ENCODE results near the gene DNER. TPM values are rescaled to one million over a fixed set of nuclear protein-coding genes. Genes with fewer than 3 reads are reported as not detected.

Gene DNER
- total and polyA plus RNA-seq, 2 experiments from 2014 or later = 4.7 to 8.8 TPM

- Histone ChIP-seq H3K9me2 (ENCODE audit: insufficient read depth) (0 out of 2 replicates have a peak, but pooled peaks cover 3% of the 10 kb centered on the region), H3K27ac (ENCODE audit: low read depth) (no peak overlapping the region), H2AFZ (no peak overlapping the region), H3K4me2 (no peak overlapping the region), H3F3A (replicated peaks; ENCODE audit: low read depth) (no peaks in the 10 kb centered on the region), H3K4me1 (ENCODE audit: insufficient read depth) (no peaks in the 10 kb centered on the region), H3K36me3 (ENCODE audit: insufficient read depth) (no peaks in the 10 kb centered on the region; the same call in 1 of the 2 replicates), H3K27me3 (ENCODE audit: insufficient read depth) (no peaks in the 10 kb centered on the region), H3K79me2 (replicated peaks; ENCODE audit: insufficient read depth) (no peaks in the 10 kb centered on the region), H3K4me3 (no peak overlapping the region), H4K20me1 (replicated peaks; ENCODE audit: insufficient read depth) (no peaks in the 10 kb centered on the region)
- Mint-ChIP-seq H3K27me3 (ENCODE audit: insufficient read depth, low read depth, poor library complexity) (peaks cover 2% of the 10 kb centered on the region), H3K4me1 (peaks cover under 1% of the 10 kb centered on the region; the same call in 2 of the 3 replicates), H3K36me3 (ENCODE audit: low read depth) (peaks cover 16% of the 10 kb centered on the region; the same call in 2 of the 3 replicates), H3K4me3 (no peak overlapping the region), H3K27ac (no peak overlapping the region), H3K9me3 (peaks cover 17% of the 10 kb centered on the region)
- TF ChIP-seq EZH2 (IDR thresholded peaks at IDR 0.05; ENCODE audit: low read depth, unreplicated experiment) (no peak), ZNF114 (CRISPR knock-in tag; IDR thresholded peaks at IDR 0.05) (no peak), ETS1 (IDR thresholded peaks at IDR 0.05) (no peak), NANOG (IDR thresholded peaks at IDR 0.05; ENCODE audit: borderline replicate concordance) (no peak), CTCF (conservative IDR thresholded peaks at IDR 0.05; ENCODE audit: low read depth in 2 of 2) (no peak), POLR2AphosphoS5 (IDR thresholded peaks at IDR 0.05; ENCODE audit: low read depth) (no peak)
- DNase-seq (ENCODE audit: low spot score) (no peak), ATAC-seq (no peak)
Measured at GRCh38 chr2:229689307-229689839, 25.0 kb downstream of the DNER start.

- Histone ChIP-seq H3K9me2 (ENCODE audit: insufficient read depth) (0 out of 2 replicates have a peak, but pooled peaks cover 3% of the 10 kb centered on the region), H3K27ac (ENCODE audit: low read depth) (no peak overlapping the region), H3K4me1 (ENCODE audit: insufficient read depth) (no peaks in the 10 kb centered on the region), H3F3A (replicated peaks; ENCODE audit: low read depth) (no peaks in the 10 kb centered on the region), H3K36me3 (ENCODE audit: insufficient read depth) (no peaks in the 10 kb centered on the region; the same call in 1 of the 2 replicates), H3K4me3 (no peak overlapping the region), H3K79me2 (replicated peaks; ENCODE audit: insufficient read depth) (no peaks in the 10 kb centered on the region), H3K27me3 (ENCODE audit: insufficient read depth) (no peaks in the 10 kb centered on the region), H4K20me1 (replicated peaks; ENCODE audit: insufficient read depth) (no peaks in the 10 kb centered on the region), H3K4me2 (no peak overlapping the region), H2AFZ (no peak overlapping the region)
- DNase-seq (ENCODE audit: low spot score) = no peak
- Mint-ChIP-seq H3K4me1 (peaks cover 2% of the 10 kb centered on the region; the same call in 2 of the 3 replicates), H3K36me3 (ENCODE audit: low read depth) (peaks cover 5% of the 10 kb centered on the region; the same call in 2 of the 3 replicates), H3K9me3 (peaks cover 6% of the 10 kb centered on the region), H3K27me3 (ENCODE audit: insufficient read depth, low read depth, poor library complexity) (peaks cover 6% of the 10 kb centered on the region), H3K4me3 (no peak overlapping the region), H3K27ac (no peak overlapping the region)
- no peak for ATAC-seq
- TF ChIP-seq EZH2phosphoT487 (IDR thresholded peaks at IDR 0.05; ENCODE audit: unreplicated experiment) (no peak), ZNF114 (CRISPR knock-in tag; IDR thresholded peaks at IDR 0.05) (no peak), JUNB (IDR thresholded peaks at IDR 0.05; ENCODE audit: unreplicated experiment) (no peak), POLR2AphosphoS5 (IDR thresholded peaks at IDR 0.05; ENCODE audit: low read depth) (no peak), REST (IDR thresholded peaks at IDR 0.05; ENCODE audit: unreplicated experiment) (no peak)
Measured at GRCh38 chr2:229688141-229688540, 26.2 kb downstream of the DNER start.

Data from GM23338 (cell line).